ENCODE data around the gene PDZRN3. TPM values are rescaled to one million over a fixed set of nuclear protein-coding genes. Genes with fewer than 3 reads are reported as not detected.

PDZRN3 gene
- total RNA-seq, 1 experiment from 2014 or later: 0.24 TPM

GRCh38 chr3:73516631-73517030 is 108.1 kb downstream of the PDZRN3 start:
- TF ChIP-seq EZH2 (IDR thresholded peaks at IDR 0.05; ENCODE audit: borderline replicate concordance, low read depth, low read length, poor library complexity, severe bottlenecking): no peak
- TF ChIP-seq, protein P1, sequence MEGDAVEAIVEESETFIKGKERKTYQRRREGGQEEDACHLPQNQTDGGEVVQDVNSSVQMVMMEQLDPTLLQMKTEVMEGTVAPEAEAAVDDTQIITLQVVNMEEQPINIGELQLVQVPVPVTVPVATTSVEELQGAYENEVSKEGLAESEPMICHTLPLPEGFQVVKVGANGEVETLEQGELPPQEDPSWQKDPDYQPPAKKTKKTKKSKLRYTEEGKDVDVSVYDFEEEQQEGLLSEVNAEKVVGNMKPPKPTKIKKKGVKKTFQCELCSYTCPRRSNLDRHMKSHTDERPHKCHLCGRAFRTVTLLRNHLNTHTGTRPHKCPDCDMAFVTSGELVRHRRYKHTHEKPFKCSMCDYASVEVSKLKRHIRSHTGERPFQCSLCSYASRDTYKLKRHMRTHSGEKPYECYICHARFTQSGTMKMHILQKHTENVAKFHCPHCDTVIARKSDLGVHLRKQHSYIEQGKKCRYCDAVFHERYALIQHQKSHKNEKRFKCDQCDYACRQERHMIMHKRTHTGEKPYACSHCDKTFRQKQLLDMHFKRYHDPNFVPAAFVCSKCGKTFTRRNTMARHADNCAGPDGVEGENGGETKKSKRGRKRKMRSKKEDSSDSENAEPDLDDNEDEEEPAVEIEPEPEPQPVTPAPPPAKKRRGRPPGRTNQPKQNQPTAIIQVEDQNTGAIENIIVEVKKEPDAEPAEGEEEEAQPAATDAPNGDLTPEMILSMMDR (conservative IDR thresholded peaks at IDR 0.05; ENCODE audit: low read depth, low read length): no peak
- Histone ChIP-seq H3K4me1 (ENCODE audit: insufficient read depth, low read length, poor library complexity, severe bottlenecking) (no peaks in the 10 kb centered on the region), H3K27ac (ENCODE audit: low read depth, low read length, poor library complexity, severe bottlenecking) (no peak overlapping the region), H3K36me3 (ENCODE audit: insufficient read depth, low read length, poor library complexity, severe bottlenecking) (no peaks in the 10 kb centered on the region), H3K9me3 (ENCODE audit: low read depth, low read length, poor library complexity, severe bottlenecking) (no peaks in the 10 kb centered on the region), H3K27me3 (replicated peaks; ENCODE audit: insufficient read depth, low read depth, low read length, poor library complexity) (no peaks in the 10 kb centered on the region), H3K4me3 (ENCODE audit: low read depth, low read length, poor library complexity, severe bottlenecking) (no peak overlapping the region)
- intact Hi-C loops (cut with micrococcal nuclease; ENCODE audit: unreplicated experiment): no loop called here
- BruUV-seq (replicated peaks): no TSS peak
- ChIA-PET CTCF (no interaction called here), POLR2A (ENCODE audit: low non-redundant PET) (no interaction called here)
- no peak for DNase-seq (ENCODE audit: low spot score)

GRCh38 chr3:73513260-73513659 is 111.5 kb downstream of the PDZRN3 start:
- POLR2A ChIA-PET (ENCODE audit: low non-redundant PET): no interaction called here
- Histone ChIP-seq H3K9me3 (ENCODE audit: low read depth, low read length, poor library complexity, severe bottlenecking) (no peaks in the 10 kb centered on the region), H3K27ac (ENCODE audit: low read depth, low read length, poor library complexity, severe bottlenecking) (no peak overlapping the region), H3K27me3 (replicated peaks; ENCODE audit: insufficient read depth, low read depth, low read length, poor library complexity) (no peaks in the 10 kb centered on the region), H3K4me1 (ENCODE audit: insufficient read depth, low read length, poor library complexity, severe bottlenecking) (no peaks in the 10 kb centered on the region), H3K4me3 (ENCODE audit: low read depth, low read length, poor library complexity, severe bottlenecking) (no peak overlapping the region), H3K36me3 (ENCODE audit: insufficient read depth, low read length, poor library complexity, severe bottlenecking) (no peaks in the 10 kb centered on the region)
- BruUV-seq (replicated peaks): no TSS peak
- CTCF ChIA-PET: no interaction called here
- DNase-seq (ENCODE audit: low spot score): no peak
- TF ChIP-seq EZH2 (IDR thresholded peaks at IDR 0.05; ENCODE audit: borderline replicate concordance, low read depth, low read length, poor library complexity, severe bottlenecking): no peak
- TF ChIP-seq, protein P1 (conservative IDR thresholded peaks at IDR 0.05; ENCODE audit: low read depth, low read length): no peak
- intact Hi-C loops (cut with micrococcal nuclease; ENCODE audit: unreplicated experiment): no loop called here

GRCh38 chr3:73511571-73512525 is 112.9 kb downstream of the PDZRN3 start:
- intact Hi-C loops (cut with micrococcal nuclease; ENCODE audit: unreplicated experiment): no loop called here
- H3K36me3 ChIP-seq (ENCODE audit: insufficient read depth, low read length, poor library complexity, severe bottlenecking): no peaks in the 10 kb centered on the region
- no peak overlapping the region for H3K4me3 ChIP-seq (ENCODE audit: low read depth, low read length, poor library complexity, severe bottlenecking)
- BruUV-seq (replicated peaks): no TSS peak
- H3K27me3 ChIP-seq (replicated peaks; ENCODE audit: insufficient read depth, low read depth, low read length, poor library complexity): no peaks in the 10 kb centered on the region
- DNase-seq (ENCODE audit: low spot score): no peak
- CTCF ChIA-PET: no interaction called here
- POLR2A ChIA-PET (ENCODE audit: low non-redundant PET): no interaction called here
- H3K27ac ChIP-seq (ENCODE audit: low read depth, low read length, poor library complexity, severe bottlenecking): no peak overlapping the region
- H3K4me1 ChIP-seq (ENCODE audit: insufficient read depth, low read length, poor library complexity, severe bottlenecking): no peaks in the 10 kb centered on the region
- no peaks in the 10 kb centered on the region for H3K9me3 ChIP-seq (ENCODE audit: low read depth, low read length, poor library complexity, severe bottlenecking)
- no peak for TF ChIP-seq EZH2 (IDR thresholded peaks at IDR 0.05; ENCODE audit: borderline replicate concordance, low read depth, low read length, poor library complexity, severe bottlenecking)

Data from A673 (cell line).